HEK293 (cell line): ENCODE measurements around the gene SRRM1.

Experiments
- YY1 ChIP-seq: fragments of 450-650 bp; formaldehyde crosslinking; IDR thresholded peaks from 2 replicates; pipeline ENCODE4 v1.5.1; 2018; ENCODE audit warnings: missing biosample characterization, missing genetic modification characterization
- TF ChIP-seq, protein P1 (sequence below): fragments of 450-650 bp; formaldehyde crosslinking; IDR thresholded peaks from 2 replicates; pipeline ENCODE4 v1.5.1; 2016; ENCODE audit warnings: missing biosample characterization, missing genetic modification characterization

- TF ChIP-seq, protein P1, sequence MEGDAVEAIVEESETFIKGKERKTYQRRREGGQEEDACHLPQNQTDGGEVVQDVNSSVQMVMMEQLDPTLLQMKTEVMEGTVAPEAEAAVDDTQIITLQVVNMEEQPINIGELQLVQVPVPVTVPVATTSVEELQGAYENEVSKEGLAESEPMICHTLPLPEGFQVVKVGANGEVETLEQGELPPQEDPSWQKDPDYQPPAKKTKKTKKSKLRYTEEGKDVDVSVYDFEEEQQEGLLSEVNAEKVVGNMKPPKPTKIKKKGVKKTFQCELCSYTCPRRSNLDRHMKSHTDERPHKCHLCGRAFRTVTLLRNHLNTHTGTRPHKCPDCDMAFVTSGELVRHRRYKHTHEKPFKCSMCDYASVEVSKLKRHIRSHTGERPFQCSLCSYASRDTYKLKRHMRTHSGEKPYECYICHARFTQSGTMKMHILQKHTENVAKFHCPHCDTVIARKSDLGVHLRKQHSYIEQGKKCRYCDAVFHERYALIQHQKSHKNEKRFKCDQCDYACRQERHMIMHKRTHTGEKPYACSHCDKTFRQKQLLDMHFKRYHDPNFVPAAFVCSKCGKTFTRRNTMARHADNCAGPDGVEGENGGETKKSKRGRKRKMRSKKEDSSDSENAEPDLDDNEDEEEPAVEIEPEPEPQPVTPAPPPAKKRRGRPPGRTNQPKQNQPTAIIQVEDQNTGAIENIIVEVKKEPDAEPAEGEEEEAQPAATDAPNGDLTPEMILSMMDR (tag by site-specific recombination) = no peak
- no peak for TF ChIP-seq YY1 (tag by site-specific recombination)
Observed at GRCh38 chr1:24692351-24692980, 49.4 kb downstream of the SRRM1 start.
